DOHH2 (cell line): ENCODE measurements around the gene ZBED3.

Experiments used
- H3F3A ChIP-seq: fragments of 200-600 bp; sonication (generic), shearing (Covaris generic); 2 replicates; pipeline ENCODE4 v1.6.0; 2016; ENCODE audit warnings: antibody characterized with exemption, mild to moderate bottlenecking; ENCODE audit not compliant: control insufficient read depth, insufficient read depth
- H3K27ac ChIP-seq: fragments of 200-600 bp; sonication (generic); 2 replicates; pipeline ENCODE4 v1.5.1; 2014; ENCODE audit warnings: low read depth, mild to moderate bottlenecking, low read length, moderate library complexity
- H3K27me3 ChIP-seq: fragments of 200-600 bp; sonication (generic); 2 replicates; pipeline ENCODE4 v1.6.1; 2014; ENCODE audit warnings: mild to moderate bottlenecking, low read length, mixed read lengths; ENCODE audit not compliant: control insufficient read depth
- H3K36me3 ChIP-seq: fragments of 200-600 bp; sonication (generic); 2 replicates; pipeline ENCODE4 v1.6.1; 2014; ENCODE audit warnings: mild to moderate bottlenecking, low read length, moderate library complexity, mixed read lengths; ENCODE audit not compliant: control insufficient read depth
- H3K4me1 ChIP-seq: fragments of 200-600 bp; sonication (generic); 2 replicates; pipeline ENCODE4 v1.6.1; 2014; ENCODE audit warnings: mild to moderate bottlenecking, low read length, mixed read lengths; ENCODE audit not compliant: control insufficient read depth
- H3K4me2 ChIP-seq: fragments of 200-600 bp; sonication (generic); 2 replicates; pipeline ENCODE4 v1.6.0; 2014; ENCODE audit warnings: mild to moderate bottlenecking, low read length, moderate library complexity
- H3K4me3 ChIP-seq: fragments of 200-600 bp; sonication (generic); 2 replicates; pipeline ENCODE4 v1.5.1; 2014; ENCODE audit warnings: mild to moderate bottlenecking, low read length, mixed read lengths
- H3K79me2 ChIP-seq: fragments of 200-600 bp; sonication (generic); 2 replicates; pipeline ENCODE4 v1.6.1; 2014; ENCODE audit warnings: mild to moderate bottlenecking, low read length, mixed read lengths; ENCODE audit not compliant: control insufficient read depth
- H3K9me2 ChIP-seq: fragments of 200-600 bp; sonication (generic); replicated peaks from 2 replicates; pipeline ENCODE4 v1.6.1; 2014; ENCODE audit warnings: mild to moderate bottlenecking, low read length, mixed read lengths; ENCODE audit not compliant: control insufficient read depth
- H3K9me3 ChIP-seq: fragments of 200-600 bp; sonication (generic); 2 replicates; pipeline ENCODE4 v1.6.1; 2014; ENCODE audit warnings: antibody characterized with exemption, low read length, mixed read lengths; ENCODE audit not compliant: control insufficient read depth, insufficient read depth
- H4K20me1 ChIP-seq: fragments of 200-600 bp; sonication (generic); 2 replicates; pipeline ENCODE4 v1.6.0; 2014; ENCODE audit warnings: low read depth, mild to moderate bottlenecking, antibody characterized with exemption, low read length, moderate library complexity; ENCODE audit not compliant: control insufficient read depth, insufficient read depth
- CTCF ChIP-seq: fragments of 200-600 bp; sonication (generic); IDR thresholded peaks from one replicate; pipeline ENCODE4 v1.5.1; 2014; ENCODE audit warnings: antibody characterized with exemption, mild to moderate bottlenecking, low read depth, low read length; ENCODE audit not compliant: poor library complexity, severe bottlenecking
- EZH2phosphoT487 ChIP-seq: fragments of 200-600 bp; sonication (generic); IDR thresholded peaks from 2 replicates; pipeline ENCODE4 v1.6.1; 2017; ENCODE audit warnings: borderline replicate concordance, mild to moderate bottlenecking, antibody characterized with exemption, low read length, moderate library complexity, mixed read lengths

Gene ZBED3

GRCh38 chr5:77077829-77078176 is 9.3 kb downstream of the ZBED3 start:
- Histone ChIP-seq H3K4me1 (peaks cover 5% of the 10 kb centered on the region), H3K9me2 (no peaks in the 10 kb centered on the region), H3K4me2 (peak overlapping the region; percentile 70), H3F3A (peaks cover 9% of the 10 kb centered on the region; the same call in 1 of the 2 replicates), H3K4me3 (peak overlapping the region; percentile 67), H3K79me2 (peaks cover 2% of the 10 kb centered on the region; the same call in 1 of the 2 replicates), H3K9me3 (no peaks in the 10 kb centered on the region), H3K27me3 (no peaks in the 10 kb centered on the region), H3K27ac (no peak overlapping the region), H4K20me1 (no peaks in the 10 kb centered on the region), H3K36me3 (peaks cover 22% of the 10 kb centered on the region)
- TF ChIP-seq EZH2phosphoT487 (no peak), CTCF (peak; percentile 25)

- H3K4me3 ChIP-seq: peak overlapping the region; percentile 67
- peak overlapping the region; percentile 70 for H3K4me2 ChIP-seq
- TF ChIP-seq CTCF (peak; percentile 82), EZH2phosphoT487 (no peak)
- no peaks in the 10 kb centered on the region for H3K9me3 ChIP-seq
- peaks cover 5% of the 10 kb centered on the region for H3K4me1 ChIP-seq
- H3K27me3 ChIP-seq: no peaks in the 10 kb centered on the region
- no peaks in the 10 kb centered on the region for H3K79me2 ChIP-seq
- H3K9me2 ChIP-seq: no peaks in the 10 kb centered on the region
- H3K36me3 ChIP-seq: peaks cover 19% of the 10 kb centered on the region
- H4K20me1 ChIP-seq: no peaks in the 10 kb centered on the region
- peaks cover 9% of the 10 kb centered on the region; the same call in 1 of the 2 replicates for H3F3A ChIP-seq
- H3K27ac ChIP-seq: no peak overlapping the region
These were observed 9.9 kb downstream of the ZBED3 start for GRCh38 chr5:77076961-77077828.

- no peak overlapping the region for H3K4me3 ChIP-seq
- no peaks in the 10 kb centered on the region for H3K27me3 ChIP-seq
- no peaks in the 10 kb centered on the region for H3K9me3 ChIP-seq
- no peaks in the 10 kb centered on the region for H3K9me2 ChIP-seq
- H3K4me1 ChIP-seq: peaks cover 5% of the 10 kb centered on the region
- TF ChIP-seq EZH2phosphoT487: no peak
- no peak for TF ChIP-seq CTCF
- H3K27ac ChIP-seq: no peak overlapping the region
- peaks cover 6% of the 10 kb centered on the region; the same call in 1 of the 2 replicates for H3F3A ChIP-seq
- H3K79me2 ChIP-seq: no peaks in the 10 kb centered on the region
- H3K4me2 ChIP-seq: no peak overlapping the region
- H3K36me3 ChIP-seq: peaks cover 18% of the 10 kb centered on the region; the same call in 1 of the 2 replicates
- H4K20me1 ChIP-seq: no peaks in the 10 kb centered on the region
These were observed 12.3 kb downstream of the ZBED3 start for GRCh38 chr5:77074745-77075144.
